ENCODE results near the gene ZNF823. TPM values are rescaled to one million over a fixed set of nuclear protein-coding genes. Genes with fewer than 3 reads are reported as not detected.

ZNF823 gene
- total and polyA plus RNA-seq, 2 donors (not counting 1 experiment from before 2014, with no cell fraction given): 1.8 to 5.1 TPM

GRCh38 chr19:11781295-11782057 is 42.7 kb upstream of the ZNF823 start:
- Histone ChIP-seq H4K20me1 (ENCODE audit: control insufficient read depth, insufficient read depth, low read length, poor library complexity, severe bottlenecking) (no peaks in the 10 kb centered on the region), H3K9ac (ENCODE audit: low read length) (no peak overlapping the region), H3K27ac (ENCODE audit: low read length in 2 of 2) (no peak overlapping the region), H3K4me3 (ENCODE audit: control extremely low read depth in 1 of 5, extremely low read depth in 1 of 5, insufficient read depth in 1 of 5, low read depth in 2 of 5, low read length in 4 of 5) (peak overlapping the region in 1 of 5 experiments; percentile 29), H3K27me3 (replicated peaks in 1 of 4; ENCODE audit: control extremely low read depth in 1 of 4, control insufficient read depth in 3 of 4, insufficient read depth in 4 of 4, low read length in 3 of 4) (no peaks in the 10 kb centered on the region), H2AFZ (ENCODE audit: insufficient read depth, low read depth, low read length, poor library complexity, severe bottlenecking) (no peak overlapping the region), H3K4me2 (replicated peaks; ENCODE audit: low read depth, low read length, poor library complexity, severe bottlenecking) (no peak overlapping the region), H3K9me3 (ENCODE audit: control extremely low read depth in 1 of 3, control insufficient read depth in 2 of 3, insufficient read depth in 1 of 3, low read length in 2 of 3) (peaks cover 34 to 82% (median 46%) of the 10 kb centered on the region in 3 donors), H3K4me1 (ENCODE audit: control insufficient read depth in 2 of 2, insufficient read depth in 2 of 2, low read length in 2 of 2) (no peaks in the 10 kb centered on the region), H3K36me3 (replicated peaks in 1 of 2; ENCODE audit: control extremely low read depth in 1 of 2, control insufficient read depth in 1 of 2, extremely low read depth in 1 of 2, insufficient read depth in 2 of 2, low read length in 1 of 2) (peaks cover 23 to 48% of the 10 kb centered on the region in 2 experiments), H3K79me2 (ENCODE audit: control insufficient read depth, insufficient read depth, low read length) (peaks cover 16% of the 10 kb centered on the region)
- ATAC-seq (ENCODE audit: low read depth): no peak
- Mint-ChIP-seq H3K27ac (no peak overlapping the region), H3K27me3 (no peaks in the 10 kb centered on the region), H3K4me3 (no peak overlapping the region), H3K4me1 (no peaks in the 10 kb centered on the region), H3K9me3 (ENCODE audit: insufficient read depth) (peaks cover 24% of the 10 kb centered on the region)
- WGBS (ENCODE audit: insufficient coverage): no CpG with 5 or more reads among the region's 5 CpGs
- CTCF ChIA-PET: no interaction called here
- POLR2A ChIA-PET: no interaction called here
- TF ChIP-seq CTCF (IDR thresholded peaks at IDR 0.05) (no peak), EZH2 (IDR thresholded peaks at IDR 0.05; ENCODE audit: borderline replicate concordance, insufficient read depth, low read depth, low read length, poor library complexity, severe bottlenecking) (no peak)
- no peak for DNase-seq
- intact Hi-C loops (cut with micrococcal nuclease): no loop called here

DNA sequence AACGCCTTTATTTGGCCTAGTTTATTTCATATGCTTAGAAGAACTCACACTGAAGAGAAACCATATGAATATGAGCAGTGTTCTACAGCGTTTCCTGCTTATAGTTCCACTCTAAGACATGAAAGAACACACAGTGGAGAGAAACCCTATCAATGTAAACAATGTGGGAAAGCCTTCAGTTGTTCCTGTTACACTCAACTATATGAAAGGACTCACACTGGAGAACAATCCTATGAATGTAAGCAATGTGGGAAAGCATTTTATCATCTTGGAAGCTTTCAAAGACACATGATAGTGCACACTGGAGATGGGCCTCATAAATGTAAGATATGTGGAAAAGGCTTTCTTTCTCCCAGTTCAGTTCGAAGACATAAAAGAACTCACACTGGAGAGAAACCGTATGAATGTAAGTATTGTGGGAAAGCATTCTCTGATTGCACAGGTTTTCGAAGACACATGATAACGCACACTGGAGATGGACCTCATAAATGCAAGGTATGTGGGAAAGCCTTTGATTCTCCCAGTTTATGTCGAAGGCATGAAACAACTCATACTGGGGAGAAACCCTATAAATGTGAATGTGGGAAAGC is 41.8 kb upstream of the ZNF823 start:
- CTCF ChIA-PET: no interaction called here
- H3K9me3 Mint-ChIP-seq (ENCODE audit: insufficient read depth): peaks cover 29% of the 10 kb centered on the region
- H3K36me3 ChIP-seq (replicated peaks in 1 of 2; ENCODE audit: control extremely low read depth in 1 of 2, control insufficient read depth in 1 of 2, extremely low read depth in 1 of 2, insufficient read depth in 2 of 2, low read length in 1 of 2): peaks cover 23 to 48% of the 10 kb centered on the region in 2 experiments

More for the DNA sequence above, 41.8 kb upstream of the ZNF823 start:
- POLR2A ChIA-PET: no interaction called here
- Histone ChIP-seq H3K4me1 (ENCODE audit: control insufficient read depth in 2 of 2, insufficient read depth in 2 of 2, low read length in 2 of 2) (no peaks in the 10 kb centered on the region), H3K9ac (ENCODE audit: low read length) (no peak overlapping the region), H3K27ac (ENCODE audit: low read length in 2 of 2) (no peak overlapping the region), H3K27me3 (replicated peaks in 1 of 4; ENCODE audit: control extremely low read depth in 1 of 4, control insufficient read depth in 3 of 4, insufficient read depth in 4 of 4, low read length in 3 of 4) (no peaks in the 10 kb centered on the region), H3K4me2 (replicated peaks; ENCODE audit: low read depth, low read length, poor library complexity, severe bottlenecking) (no peak overlapping the region), H3K79me2 (ENCODE audit: control insufficient read depth, insufficient read depth, low read length) (peaks cover 25% of the 10 kb centered on the region), H3K9me3 (ENCODE audit: control extremely low read depth in 1 of 3, control insufficient read depth in 2 of 3, insufficient read depth in 1 of 3, low read length in 2 of 3) (peaks cover 39 to 83% (median 40%) of the 10 kb centered on the region in 3 donors), H3K4me3 (ENCODE audit: control extremely low read depth in 1 of 5, extremely low read depth in 1 of 5, insufficient read depth in 1 of 5, low read depth in 2 of 5, low read length in 4 of 5) (peak overlapping the region in 1 of 5 experiments; percentile 12), H4K20me1 (ENCODE audit: control insufficient read depth, insufficient read depth, low read length, poor library complexity, severe bottlenecking) (no peaks in the 10 kb centered on the region), H2AFZ (ENCODE audit: insufficient read depth, low read depth, low read length, poor library complexity, severe bottlenecking) (no peak overlapping the region)
- Mint-ChIP-seq H3K27me3 (no peaks in the 10 kb centered on the region), H3K4me1 (no peaks in the 10 kb centered on the region), H3K4me3 (no peak overlapping the region), H3K27ac (no peak overlapping the region)
- no peak for TF ChIP-seq CTCF (IDR thresholded peaks at IDR 0.05)
- TF ChIP-seq EZH2 (IDR thresholded peaks at IDR 0.05; ENCODE audit: borderline replicate concordance, insufficient read depth, low read depth, low read length, poor library complexity, severe bottlenecking): no peak
- intact Hi-C loops (cut with micrococcal nuclease): no loop called here
- ATAC-seq (ENCODE audit: low read depth) (no peak), DNase-seq (no peak)
- 100% methylated on average over 5 of the region's 7 CpGs for WGBS (ENCODE audit: insufficient coverage)

Measured in B cell (primary cell).